Activated CD8-positive, alpha-beta memory T cell treated with anti-CD3 and anti-CD28 coated beads for 1 hour (primary cell): Measurements from ENCODE around the gene LIN9.

Experiments
- DNase-seq, 2 donors: peaks; one replicate each; pipeline ENCODE4 v3.0.0-alpha.2; 2020; ENCODE audit warnings: low read depth in 1 of 2; ENCODE audit errors: extremely low read depth in 1 of 2

Gene LIN9

DNA sequence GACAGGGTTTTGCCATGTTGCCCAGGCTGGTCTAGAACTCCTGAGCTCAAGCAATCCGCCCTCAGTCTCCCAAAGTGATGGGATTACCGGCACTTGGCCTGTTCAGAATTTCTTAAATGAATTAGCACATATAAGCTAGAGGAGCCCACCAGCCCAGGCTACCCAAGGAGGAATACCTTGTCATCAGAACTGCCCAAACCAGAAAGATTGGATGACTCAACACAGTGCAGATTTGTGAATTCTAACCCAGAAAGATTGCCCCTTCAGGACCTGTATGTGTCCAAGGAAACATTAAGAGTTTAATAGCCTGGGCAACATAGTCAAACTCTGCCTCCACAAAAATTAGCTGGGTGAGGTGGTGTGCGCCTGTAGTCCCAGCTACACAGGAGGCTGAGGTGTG is 14.0 kb upstream of the LIN9 start:
- DNase-seq = no peak

DNA sequence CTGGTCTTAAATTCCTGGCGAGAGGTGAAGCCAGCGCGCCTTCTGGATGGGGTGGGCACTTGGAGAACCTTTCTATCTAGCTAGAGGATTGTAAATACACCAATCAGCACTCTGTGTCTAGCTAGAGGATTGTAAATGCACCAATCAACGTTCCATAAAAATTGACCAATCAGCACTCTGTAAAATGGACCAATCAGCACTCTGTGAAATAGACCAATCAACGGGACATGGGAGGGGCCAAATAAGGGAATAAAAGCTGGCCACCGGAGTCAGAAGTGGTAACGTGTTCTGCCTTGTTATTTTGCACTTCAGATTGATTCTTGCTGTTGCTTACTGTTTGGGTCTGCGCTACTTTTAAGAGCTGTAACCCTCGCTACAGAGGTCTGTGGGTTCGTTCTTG is 12.0 kb upstream of the LIN9 start:
- DNase-seq = no peak

DNA sequence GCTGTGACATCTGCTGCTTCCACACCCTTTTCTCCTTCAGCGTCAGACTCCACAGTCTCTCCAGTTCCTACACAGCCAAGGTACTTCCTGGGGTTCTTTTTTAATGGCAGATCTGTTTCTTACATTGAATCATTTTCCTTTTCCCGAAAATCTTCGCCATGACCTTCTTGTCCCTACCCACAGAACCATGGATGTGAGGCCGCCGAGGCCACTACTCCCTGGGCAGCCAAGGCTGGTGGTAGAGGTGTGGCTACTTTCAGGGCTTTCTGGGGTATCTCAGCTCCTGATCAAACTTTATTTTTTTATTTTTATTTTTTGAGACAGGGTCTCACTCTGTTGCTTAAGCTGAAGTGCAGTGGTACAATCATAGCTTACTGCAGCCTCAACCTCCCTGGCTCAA is 9.5 kb upstream of the LIN9 start:
- no peak for DNase-seq

DNA sequence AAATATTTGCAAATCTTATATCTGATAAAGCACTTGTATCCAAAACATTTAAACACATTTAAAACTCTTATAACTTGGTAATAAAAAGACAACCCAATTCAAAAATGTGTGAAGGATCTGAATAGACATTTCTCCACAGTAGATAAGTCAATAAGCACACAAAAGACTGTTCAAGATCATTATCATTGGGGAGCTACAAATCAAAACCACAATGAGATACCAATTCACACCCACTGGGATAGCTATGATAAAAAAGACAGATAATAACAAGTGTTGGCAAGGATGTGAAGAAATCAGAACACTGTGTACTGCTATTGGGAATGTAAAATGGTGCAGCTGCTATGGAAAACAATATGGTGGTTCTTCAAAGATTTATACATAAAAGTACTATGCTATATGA is 5.1 kb upstream of the LIN9 start:
- no peak for DNase-seq

DNA sequence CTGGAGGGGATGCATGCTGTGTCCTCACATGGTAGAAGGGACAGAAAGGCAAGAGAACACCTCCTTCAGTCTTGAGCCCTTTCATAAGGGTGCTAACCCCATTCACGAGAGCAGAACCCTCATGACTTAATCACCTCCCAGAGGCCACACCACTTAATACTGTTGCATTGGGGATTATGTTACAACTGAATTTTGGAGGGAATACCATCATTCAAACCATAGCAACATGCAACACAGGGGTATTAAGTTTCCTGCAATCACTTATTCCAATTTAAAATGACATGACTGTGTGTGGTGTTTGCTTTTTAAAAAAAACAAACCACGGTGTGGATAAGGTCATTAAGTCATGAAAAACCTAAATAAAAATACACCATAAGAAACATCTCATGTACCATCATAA is 3.1 kb upstream of the LIN9 start:
- DNase-seq = no peak

DNA sequence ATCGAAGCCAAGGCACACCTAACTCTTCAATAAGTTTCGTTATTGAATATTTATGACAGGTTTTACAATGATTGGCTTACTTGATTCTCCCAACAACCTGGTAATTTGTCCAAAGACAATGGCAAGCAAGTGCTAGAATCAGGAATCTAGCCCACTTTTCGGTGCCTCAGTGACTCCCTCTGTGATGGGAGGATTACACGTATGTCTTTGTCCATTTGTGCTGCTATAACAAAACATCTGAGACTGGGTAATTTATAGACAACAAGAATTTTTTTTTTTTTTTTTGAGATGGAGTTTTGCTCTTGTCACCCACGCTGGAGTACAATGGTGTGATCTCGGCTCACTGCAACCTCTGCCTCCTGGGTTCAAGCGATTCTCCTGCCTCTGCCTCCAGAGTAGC is 2.4 kb upstream of the LIN9 start:
- no peak for DNase-seq

DNA sequence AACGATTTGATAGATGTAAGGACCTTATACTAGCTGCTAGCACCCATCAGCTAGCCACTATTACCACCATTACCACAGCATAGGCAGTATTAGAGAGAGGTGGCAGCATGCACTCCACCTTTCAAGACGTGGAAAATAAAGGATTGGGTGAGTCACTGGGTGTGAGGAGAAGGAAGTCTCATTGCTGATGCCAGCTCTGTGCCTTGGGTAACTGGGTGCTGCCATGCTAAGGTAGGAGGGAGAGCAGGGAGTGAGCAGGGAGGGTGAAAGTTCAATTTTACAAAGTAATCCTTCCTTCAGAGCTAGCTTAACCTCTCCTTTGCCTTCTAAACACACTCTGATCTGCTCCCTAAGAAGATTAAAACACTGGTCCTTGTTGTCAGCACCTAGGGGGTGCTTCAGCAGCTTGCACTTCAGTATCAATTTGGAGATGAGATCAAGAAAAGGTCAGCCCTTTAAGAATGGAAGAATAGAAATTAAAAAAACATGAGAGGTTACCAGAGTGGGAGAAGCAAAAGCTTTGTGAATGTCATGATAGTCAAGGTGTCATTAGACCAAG is 1.8 kb upstream of the LIN9 start:
- no peak for DNase-seq

DNA sequence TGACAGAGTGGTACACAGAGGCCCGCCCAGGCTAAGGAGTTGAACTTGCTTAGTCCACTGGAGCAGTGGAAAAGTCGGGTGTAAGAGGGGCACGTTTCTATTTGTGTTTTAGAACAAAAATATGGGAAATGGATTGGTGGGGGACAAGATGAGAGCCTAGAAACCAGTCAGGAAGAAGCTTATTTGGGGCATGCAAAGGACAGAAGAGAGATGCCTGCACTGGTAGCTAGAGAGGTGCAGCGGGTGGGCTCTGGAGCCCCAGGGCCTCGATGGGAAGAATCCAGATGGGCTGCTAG is 1.2 kb upstream of the LIN9 start:
- no peak for DNase-seq

DNA sequence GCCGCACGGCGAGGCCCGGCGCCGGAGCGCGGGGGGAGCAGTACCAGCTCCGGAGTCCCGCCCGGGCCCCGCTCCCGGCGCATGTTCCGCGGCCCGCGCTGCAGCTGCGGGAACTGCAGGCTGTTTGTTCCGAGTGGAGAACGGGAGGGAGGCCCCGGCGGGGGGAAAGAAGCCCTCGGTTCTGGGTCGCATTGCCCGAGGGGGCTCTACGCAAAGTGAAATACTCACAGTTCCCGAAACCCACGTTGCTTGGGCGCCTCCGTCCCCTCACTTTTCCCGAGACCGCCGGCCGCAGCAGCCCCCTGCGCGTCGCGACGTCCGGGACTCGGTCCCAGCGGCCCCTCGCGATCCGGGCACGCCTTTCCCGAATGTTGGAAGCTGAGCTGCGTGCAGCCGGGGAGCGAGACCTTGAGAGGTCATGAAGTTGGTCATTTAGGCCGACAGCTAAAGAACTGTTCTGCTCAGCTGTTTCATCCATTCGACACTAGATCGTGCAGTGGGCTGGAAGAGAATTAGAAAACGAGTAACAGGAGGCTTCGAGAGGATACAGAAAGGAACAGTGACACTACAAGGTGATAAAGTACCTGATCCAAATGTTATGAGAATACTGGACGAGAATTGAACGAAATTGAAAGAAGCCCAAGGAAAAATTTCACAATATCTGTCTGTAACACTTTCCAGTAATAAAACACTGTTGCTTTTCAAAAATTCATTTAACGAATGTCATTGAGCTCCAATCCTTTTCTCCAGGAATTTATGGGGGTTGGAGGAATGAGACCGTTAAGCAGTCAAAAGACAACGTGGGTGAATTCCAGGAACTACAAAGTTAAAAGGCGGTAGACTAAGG is 657 bp upstream of the LIN9 start:
- no peak for DNase-seq

DNA sequence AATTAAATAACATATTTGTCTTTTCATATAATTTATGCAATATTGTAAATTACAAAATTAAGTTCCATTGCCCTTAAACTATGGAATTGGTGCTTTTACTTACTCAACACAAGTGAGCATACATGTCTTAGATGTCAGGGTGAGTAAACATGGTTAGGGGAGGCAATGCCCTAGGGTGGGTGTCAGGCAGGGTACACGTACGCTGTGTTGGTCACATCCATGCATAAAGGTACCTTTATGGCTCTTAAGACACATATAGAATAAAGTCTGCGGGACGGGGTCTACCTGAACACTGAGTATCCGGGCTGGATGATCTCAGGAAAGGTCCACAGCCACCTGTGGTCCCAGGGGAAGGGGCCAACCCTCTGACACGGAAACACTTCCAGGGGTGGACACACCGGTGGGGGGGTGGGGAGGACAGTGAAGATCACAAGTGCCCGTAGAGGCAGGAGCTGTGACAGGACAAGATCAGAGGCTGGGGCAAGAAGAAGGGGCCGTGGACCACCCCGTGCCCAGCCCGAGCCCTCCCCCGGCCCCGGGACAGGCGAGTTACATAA is 720 bp downstream of the LIN9 start:
- peak in 1 of 2 donors; percentile 8 for DNase-seq

DNA sequence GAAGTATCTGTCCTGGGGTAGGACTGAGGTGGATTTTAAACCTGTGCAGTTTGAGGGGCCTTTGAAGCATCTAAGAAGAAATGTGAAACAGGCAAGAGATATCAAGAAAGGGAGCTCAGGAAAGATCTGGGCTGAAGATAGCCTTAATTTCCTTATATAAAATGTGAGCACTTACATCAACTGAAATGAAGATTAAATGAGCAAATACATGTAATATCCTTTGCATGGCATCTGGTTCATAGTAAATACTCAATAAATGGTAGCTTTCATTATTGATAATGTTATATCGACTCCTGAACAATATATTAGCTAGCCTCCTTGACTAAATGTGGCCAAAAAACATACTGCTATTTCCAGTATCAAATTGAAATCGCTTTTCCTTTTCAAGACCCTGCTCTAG is 2.5 kb downstream of the LIN9 start:
- no peak for DNase-seq

DNA sequence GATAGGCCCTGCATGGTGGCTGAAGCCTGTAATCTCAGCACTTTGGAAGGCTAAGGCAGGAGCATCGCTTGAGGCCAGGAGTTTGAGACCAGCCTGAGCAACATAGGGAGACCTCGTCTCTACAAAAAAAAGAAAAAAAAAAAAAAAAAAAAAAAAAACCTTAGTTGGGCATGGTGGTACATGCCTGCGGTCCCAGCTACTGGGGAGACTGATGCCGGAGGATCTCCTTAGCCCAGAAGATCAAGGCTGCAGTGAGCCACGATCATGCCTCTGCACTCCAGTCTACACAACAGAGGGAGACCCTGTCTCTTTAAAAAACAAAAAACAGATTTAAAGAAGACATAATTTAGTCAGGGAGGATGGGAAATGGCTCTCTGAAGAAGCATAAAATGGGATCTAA is 3.8 kb downstream of the LIN9 start:
- no peak for DNase-seq

DNA sequence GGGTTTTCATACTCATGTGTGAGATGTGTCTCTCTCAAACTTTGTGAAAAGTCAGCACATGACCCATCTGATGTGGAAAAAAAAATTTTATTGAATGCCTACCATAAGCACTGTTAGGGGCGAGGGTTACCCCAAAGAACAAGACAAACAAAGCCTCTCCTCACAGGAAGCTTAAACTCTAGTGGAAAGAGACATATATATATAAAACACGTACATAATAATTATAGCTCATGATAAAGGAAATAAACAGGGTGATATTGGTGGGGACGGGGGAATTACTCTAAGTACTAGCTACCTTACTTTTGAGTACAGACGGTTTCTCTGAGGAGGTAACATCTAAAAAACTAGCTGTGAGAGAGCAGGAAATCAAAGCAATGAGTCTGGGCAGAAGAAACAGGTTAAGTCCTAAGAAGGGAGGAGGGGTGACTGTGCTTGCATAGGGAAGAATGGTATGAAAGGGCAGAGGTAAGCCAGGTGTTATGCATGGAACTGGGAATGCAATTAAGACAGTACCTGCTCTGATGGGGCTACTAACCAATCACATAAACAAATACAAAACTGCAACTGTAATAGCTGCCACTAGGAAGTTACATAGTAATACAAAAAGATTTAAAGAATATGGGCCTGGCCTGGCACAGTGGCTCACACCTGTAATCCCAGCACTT is 4.5 kb downstream of the LIN9 start:
- DNase-seq = no peak

DNA sequence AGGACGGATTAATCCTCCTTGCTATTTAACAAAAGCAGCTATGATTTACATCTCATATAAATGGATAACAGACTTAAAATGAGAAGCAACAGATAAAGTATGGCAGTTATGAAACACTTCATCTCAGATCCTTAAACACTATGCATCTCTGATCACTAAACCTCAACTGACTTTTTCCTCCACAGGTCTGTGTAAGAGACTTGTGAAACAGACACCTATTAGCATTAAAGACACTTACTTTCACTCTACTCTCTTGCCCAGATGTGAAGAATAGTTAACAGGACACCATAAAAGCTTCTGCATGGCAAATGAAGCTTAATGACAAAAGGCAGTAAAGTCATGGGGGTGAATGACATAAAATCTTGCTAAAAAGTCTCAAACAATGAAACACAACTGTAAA is 6.2 kb downstream of the LIN9 start:
- DNase-seq = no peak

DNA sequence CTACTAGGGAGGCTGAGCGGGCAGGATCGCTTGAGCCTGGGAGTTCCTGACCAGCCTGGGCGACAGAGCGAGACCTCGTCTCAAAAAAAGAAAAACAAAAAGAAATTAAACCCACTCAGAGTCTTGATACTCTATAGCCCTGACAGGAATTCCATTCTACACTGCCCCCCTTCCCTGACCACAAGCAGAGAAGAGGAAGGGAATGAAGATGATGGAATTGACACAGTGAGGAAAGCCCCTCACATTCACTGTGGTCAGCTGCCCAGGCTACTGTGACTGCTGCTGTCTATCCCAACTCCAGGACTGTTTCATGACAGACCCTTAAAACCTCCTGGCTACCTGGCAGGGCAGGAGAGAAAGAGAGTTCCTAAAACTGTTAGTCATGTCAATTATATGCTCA is 12.1 kb downstream of the LIN9 start:
- DNase-seq = no peak

DNA sequence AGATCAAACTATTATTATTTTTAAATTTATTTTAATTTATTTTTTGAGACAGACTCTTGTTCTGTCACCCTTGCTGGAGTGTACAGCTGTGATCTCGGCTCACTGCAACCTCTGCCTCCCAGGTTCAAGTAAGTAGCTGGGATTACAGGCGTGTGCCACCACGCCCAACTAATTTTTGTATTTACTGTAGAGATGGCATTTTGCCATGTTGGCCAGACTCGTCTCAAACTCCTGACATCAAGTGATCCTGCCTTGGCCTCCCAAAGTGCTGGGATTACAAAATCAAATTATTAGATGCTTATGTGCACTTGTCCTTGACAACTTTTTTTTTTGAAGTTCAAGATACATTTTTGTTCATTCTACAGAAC is 15.4 kb downstream of the LIN9 start:
- no peak for DNase-seq

DNA sequence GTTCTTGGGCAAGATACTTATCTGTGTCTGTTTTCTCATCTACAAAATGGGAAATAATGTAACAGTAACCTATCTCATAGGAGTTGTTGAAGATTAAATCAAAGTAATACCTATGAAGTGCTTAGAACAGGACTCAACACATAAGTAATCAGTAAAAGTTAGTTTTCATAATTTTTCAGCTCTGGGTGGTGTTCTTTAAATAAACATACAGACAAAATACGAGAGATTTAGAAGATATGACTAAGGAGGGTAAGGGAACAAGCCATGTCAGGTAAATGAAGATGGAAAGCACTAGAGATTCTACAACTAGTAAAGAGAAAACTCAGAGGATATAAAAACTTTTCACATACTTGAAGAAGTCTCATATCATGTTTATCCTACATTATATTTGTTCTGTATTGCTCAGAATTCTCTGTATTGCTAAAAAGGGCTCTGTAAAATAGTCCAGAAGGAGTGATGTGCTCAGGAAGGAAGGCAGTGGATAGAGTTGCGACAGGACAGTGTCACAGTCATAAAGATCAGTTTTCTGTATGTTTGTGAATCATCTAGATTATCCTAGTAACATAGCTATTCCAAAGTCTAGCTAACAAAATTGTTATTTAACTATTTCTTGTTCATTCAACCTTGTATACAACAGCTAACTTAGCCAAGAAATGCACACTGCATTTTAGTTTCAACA is 16.0 kb downstream of the LIN9 start:
- DNase-seq = no peak

DNA sequence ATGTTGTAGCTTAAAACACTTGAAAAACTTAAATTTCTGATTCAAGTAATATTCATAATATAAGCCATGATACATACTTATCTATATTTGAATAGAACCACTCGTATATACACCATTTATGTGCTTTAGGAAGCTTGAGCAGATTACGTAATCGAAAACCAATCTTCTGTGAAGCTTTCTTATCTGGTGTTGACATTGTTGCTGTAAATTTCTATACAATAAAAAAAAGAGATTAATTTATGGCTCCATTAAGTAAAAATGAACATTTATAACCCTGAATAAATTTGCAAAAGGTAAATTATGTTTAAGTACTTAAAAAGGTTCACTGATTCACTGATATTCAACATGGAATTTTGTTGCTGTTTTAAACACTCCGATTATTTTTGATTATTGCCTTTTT is 21.4 kb downstream of the LIN9 start:
- DNase-seq = no peak

DNA sequence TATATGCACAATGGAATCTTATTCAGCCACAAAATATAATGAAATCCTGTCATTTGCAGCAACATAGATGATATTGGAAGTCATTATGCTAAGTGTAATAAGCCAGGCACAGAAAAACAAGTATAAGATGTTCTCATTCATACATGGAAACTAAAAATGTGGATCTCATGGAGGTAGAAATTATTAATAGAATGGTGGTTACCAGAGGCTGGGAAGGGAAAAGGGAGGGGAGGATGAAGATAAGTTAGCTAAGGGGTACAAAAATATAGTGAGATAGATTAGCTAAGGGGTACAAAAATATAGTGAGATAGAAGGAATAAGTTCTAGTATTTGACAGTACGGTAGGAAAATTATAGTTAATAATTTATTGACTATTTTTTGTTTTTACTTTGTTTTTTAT is 27.9 kb downstream of the LIN9 start:
- no peak for DNase-seq

DNA sequence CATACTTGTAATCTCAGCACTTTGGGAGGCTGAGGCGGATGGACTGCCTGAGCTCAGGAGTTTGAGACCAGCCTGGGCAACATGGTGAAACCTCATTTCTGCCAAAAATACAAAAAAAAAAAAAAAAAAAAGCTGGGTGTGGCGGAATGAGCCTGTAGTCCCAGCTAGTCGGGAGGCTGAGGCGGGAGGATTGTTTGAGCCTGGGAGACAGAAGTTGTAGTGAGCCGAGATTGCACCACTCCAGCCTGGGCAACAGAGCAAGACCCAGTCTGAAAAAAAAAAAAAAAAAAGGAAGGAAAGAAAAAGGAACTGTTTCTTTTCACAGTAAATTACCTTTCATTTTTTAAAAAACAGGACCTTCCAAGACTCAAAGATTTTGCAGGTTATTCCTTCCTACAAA is 29.5 kb downstream of the LIN9 start:
- DNase-seq = no peak

DNA sequence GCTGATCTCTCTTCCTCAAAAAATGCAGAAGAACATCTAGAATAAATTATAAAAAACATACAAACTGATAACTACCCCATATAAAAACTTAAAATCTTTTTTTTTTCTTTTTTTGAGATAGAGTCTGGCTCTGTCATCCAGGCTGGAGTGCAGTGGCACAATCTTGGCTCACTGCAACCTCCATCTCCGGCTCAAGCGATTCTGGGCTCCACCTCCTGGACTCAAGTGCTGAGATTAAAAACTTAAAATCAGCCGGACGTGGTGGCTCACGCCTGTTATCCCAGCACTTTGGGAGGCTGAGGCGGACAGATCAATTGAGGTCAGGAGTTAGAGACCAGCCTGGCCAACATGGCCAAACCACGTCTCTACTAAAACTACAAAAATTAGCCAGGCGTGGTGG is 31.1 kb downstream of the LIN9 start:
- DNase-seq = no peak

DNA sequence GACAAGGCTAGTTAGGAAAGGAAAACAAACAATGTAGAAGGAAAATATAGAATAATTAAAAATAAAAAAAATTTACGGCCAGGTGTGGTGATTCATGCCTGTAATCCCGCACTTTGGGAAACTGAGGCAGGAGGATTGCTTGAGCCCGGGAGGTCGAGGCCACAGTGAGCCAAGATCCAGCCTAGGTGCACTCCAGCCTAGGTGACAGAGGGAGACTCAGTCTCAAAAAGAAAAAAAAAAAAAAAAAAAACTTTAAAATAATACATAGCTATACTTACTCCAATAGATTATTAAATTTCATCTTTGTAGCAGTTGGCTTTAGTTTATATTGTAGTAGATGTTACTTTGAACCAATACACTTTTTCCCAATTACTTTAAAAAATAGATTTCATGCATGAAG is 32.0 kb downstream of the LIN9 start:
- DNase-seq = no peak
